Esophagus muscularis mucosa (tissue), 3 donors: ENCODE measurements around the gene REPS2.

ENCODE experiments used
- CTCF ChIP-seq, 3 experiments: fragments of 200-600 bp in 2 of 3; fragments of 450-650 bp in 1 of 3; sonication (generic) in 2 of 3; IDR thresholded peaks; one replicate each; pipeline ENCODE4 v1.5.1; 2017 to 2019; ENCODE audit warnings: antibody characterized with exemption in 3 of 3, mild to moderate bottlenecking in 2 of 3, moderate library complexity in 1 of 3
- EP300 ChIP-seq: sonication (generic); formaldehyde crosslinking; IDR thresholded peaks from one replicate; pipeline ENCODE4 v1.6.1; 2017; ENCODE audit warnings: antibody characterized with exemption

DNA sequence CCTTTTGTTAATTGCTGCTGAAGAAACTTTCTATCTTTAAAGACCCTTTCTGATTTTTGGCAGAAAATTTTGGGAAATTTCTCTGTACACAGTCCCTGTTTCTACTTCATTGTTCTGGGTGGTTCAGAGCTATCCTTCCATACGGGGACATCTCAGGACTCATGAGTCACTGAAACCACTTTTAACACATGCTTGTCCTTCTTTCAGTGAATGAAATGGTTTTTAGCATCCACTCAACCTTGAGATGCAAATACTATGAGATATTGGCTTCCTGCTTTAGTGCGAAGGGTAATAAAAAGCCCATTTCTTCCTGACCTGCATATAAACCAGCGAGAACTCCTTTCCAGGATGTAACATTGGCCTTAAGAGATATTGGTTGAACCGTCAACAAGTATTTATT, 158.0 kb downstream of the REPS2 start:
- TF ChIP-seq CTCF (IDR thresholded peaks at IDR 0.05) = no peak
- TF ChIP-seq EP300 = no peak
